Activated CD4-positive, CD25-positive, alpha-beta regulatory T cell treated with anti-CD3 and anti-CD28 coated beads, Interleukin-2, amount 50 U/mL, for 24 hours (primary cell): ENCODE results near the gene ZNF24.

ENCODE experiments used
- ATAC-seq, 2 donors: fragments of 150-1000 bp; cut with Tn5 transposase; one replicate each; pipeline ENCODE4 v1.10.0; 2021; ENCODE audit warnings: mild to moderate bottlenecking in 1 of 2, moderate library complexity in 1 of 2

The ZNF24 gene

DNA sequence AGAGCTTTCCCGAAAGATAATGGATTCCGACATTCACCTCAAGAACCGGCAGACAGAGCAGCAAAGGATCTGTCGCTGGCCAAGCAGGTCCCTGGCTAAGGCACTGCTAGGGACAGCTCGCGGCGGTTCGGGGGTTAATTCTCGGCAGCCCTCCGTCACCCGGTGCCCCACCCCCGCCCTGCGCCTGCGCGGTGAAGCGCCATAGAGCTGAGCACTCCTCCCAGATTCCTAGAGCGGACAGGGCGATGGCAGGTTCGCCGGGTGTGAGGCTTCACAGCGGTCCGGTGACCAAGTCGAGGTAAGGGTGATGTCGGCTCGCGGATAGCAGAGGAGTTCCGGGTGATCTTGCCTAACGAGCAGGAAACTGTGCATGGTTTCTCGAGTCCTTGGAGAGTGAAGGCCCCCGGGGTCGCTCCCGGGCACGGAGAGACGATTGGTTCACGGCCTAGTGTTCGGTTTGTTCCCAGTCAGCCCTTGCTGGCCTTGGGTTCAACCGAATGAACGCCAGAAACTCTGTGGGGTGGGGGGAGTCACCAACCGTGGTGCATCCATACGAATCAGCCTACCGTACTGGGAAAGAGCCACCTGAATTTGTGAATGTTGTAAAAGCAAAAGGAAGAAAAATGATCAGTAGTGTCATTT lies 54.0 kb downstream of the ZNF24 start, which contains the start of gene ZSCAN30:
TSS of gene ZSCAN30 (minus strand) at position 136 of the 642 bp plus-strand sequence. CDS start 25,877 bp downstream, outside the sequence.
- peak; percentile 98 for ATAC-seq

DNA sequence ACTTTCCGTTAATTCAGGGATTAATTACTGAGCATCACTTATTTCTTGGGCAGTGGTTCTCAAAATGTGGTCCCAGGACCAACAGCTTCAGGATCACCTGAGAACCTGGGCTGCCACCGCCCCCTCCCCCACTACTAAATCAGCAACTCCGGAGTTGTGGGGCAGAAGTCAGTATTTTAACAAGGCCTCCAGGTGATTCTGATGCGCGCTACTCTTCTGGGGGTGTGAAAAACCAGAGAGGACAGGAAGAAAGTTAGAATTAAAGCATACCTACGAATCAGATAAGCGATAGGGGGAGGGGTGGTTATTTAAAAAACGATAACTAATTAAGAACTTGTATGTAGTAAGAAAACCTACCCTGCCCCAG lies 54.5 kb downstream of the ZNF24 start:
- ATAC-seq = peak; percentile 30 to 31

DNA sequence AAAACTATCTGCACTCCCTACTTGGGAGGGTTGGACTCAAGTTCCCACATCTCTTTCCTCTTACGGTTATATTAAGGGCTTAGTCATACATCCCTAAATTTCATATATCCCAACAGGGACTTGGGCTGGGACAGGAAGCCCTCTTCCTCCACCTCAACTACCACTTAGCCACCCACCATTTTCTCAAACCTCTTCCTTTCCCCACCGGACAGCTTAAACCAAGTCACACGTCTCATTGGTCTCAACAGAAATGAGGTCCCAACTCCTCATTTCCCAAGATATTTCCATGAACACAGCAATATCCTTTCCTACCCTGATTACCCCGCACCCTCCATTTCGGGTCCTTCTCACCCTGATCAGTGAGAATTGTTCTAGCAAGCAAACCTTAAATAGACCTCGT lies 54.9 kb downstream of the ZNF24 start:
- no peak for ATAC-seq

DNA sequence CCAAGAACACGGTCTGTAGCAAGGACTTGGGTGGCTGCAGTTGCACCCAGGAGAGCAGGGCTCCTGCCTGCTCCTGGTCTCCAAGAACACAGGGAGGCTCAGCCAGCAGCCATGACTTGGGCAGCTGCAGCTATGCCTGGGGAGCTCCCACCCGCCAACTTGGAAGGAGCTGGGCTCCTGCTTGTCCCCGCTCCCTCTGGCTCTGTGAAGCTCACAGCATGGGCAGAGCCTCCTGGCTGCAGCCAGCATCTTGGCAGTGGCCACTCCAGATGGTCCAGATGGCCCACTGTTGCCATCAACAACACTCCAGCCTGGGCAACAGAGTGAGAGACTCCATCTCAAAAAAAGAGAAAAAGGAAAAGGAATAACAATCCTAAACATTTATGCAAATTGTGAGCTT lies 59.4 kb downstream of the ZNF24 start:
- no peak for ATAC-seq

DNA sequence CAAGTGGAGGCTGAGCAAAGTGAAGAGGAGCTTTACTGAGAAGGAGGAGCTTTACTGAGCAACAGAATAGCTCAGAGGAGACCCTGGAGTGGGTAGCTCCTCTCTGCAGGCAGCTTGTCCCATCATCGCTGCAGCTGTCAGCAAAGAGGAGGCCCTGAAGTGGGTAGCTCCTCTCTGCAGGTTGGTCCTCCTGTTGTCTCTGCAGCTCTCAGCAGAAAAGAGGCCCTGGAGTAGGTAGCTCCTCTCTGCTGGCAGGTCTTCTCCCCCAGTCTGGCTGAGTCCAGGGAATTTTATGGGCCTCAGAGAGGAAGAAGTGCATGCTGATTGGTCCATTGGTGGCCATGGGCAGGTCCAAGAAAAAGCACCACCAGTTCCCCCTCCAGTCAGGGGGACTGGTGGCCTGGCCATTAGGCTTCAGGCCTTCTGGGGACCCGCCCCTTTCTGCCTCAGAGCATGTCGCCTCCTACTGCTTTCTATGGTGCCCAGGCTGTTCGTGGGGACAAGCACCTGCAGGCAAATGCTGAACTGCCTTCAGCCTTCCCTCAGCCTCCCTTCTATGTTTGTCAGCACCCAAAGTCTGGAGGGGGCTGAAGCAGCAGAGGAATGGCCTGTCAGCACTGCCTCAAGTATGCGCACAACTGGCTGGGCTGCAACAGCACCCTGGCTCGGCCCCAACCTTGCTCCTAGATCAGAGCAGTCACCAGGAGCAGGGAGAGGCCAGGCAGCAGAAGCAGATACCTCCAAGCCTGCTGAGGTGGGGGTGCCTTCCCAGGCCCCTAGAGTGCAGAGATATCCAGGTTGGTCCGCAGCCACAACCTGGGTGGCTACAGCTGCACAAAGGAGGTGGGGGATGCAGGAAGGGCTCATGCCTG lies 60.1 kb downstream of the ZNF24 start:
- no peak for ATAC-seq

DNA sequence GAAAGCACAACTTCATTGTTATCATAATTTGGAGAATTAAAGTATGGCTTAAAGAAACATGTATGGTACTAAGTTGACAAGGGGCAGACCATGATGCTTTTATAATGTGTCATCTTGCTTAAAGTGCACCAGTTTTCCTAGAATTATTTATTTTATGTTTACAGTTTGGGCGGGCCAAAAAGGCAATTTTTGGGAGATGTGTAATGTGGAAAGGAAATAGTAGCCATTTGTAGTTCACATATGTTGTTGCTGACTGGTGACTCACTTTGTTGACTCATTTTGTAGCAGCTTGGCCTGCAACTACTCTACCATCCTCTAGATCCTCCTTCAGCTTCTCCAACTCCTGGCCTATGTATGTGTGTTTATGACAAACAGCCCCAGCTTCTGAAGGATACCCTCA lies 61.9 kb downstream of the ZNF24 start:
- no peak for ATAC-seq
